OCI-LY3 (cell line): ENCODE data around the gene ECHS1.

Experiments used
- EZH2phosphoT487 ChIP-seq: fragments of 200-600 bp; shearing (Covaris generic); IDR thresholded peaks from 2 replicates; pipeline ENCODE4 v1.6.1; 2018; ENCODE audit warnings: antibody characterized with exemption, mixed run types, low read depth
- TF ChIP-seq, protein P1 (sequence below): fragments of 200-600, 300-600 bp; sonication (generic); IDR thresholded peaks from 2 replicates; pipeline ENCODE4 v1.5.1; 2014; ENCODE audit warnings: antibody characterized with exemption, low read length, low read depth

GRCh38 chr10:133422223-133422806 is 49.2 kb upstream of the ECHS1 start:
- TF ChIP-seq, protein P1, sequence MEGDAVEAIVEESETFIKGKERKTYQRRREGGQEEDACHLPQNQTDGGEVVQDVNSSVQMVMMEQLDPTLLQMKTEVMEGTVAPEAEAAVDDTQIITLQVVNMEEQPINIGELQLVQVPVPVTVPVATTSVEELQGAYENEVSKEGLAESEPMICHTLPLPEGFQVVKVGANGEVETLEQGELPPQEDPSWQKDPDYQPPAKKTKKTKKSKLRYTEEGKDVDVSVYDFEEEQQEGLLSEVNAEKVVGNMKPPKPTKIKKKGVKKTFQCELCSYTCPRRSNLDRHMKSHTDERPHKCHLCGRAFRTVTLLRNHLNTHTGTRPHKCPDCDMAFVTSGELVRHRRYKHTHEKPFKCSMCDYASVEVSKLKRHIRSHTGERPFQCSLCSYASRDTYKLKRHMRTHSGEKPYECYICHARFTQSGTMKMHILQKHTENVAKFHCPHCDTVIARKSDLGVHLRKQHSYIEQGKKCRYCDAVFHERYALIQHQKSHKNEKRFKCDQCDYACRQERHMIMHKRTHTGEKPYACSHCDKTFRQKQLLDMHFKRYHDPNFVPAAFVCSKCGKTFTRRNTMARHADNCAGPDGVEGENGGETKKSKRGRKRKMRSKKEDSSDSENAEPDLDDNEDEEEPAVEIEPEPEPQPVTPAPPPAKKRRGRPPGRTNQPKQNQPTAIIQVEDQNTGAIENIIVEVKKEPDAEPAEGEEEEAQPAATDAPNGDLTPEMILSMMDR: no peak
- no peak for TF ChIP-seq EZH2phosphoT487
